NCI-H2196 (cell line): ENCODE measurements around the gene RBM15.

ENCODE experiments used
- DNase-seq: peaks from one replicate; lab custom pipeline; 2025; ENCODE audit not compliant: unreplicated experiment; lab: John Stamatoyannopoulos, UW

RBM15 gene

GRCh38 chr1:110319332-110320167 lies 19.6 kb upstream of the RBM15 start:
- DNase-seq = no peak

GRCh38 chr1:110320168-110320518 lies 19.0 kb upstream of the RBM15 start:
- DNase-seq = no peak

GRCh38 chr1:110321045-110321444 lies 18.1 kb upstream of the RBM15 start:
- DNase-seq = no peak

GRCh38 chr1:110321846-110322245 lies 17.3 kb upstream of the RBM15 start:
- DNase-seq = no peak

- DNase-seq = no peak
Observed at GRCh38 chr1:110324667-110325066, 14.5 kb upstream of the RBM15 start.

GRCh38 chr1:110326826-110327225 lies 12.4 kb upstream of the RBM15 start:
- DNase-seq = no peak

GRCh38 chr1:110328274-110328673 lies 10.9 kb upstream of the RBM15 start:
- no peak for DNase-seq

- DNase-seq = no peak
Observed at GRCh38 chr1:110328700-110329099, 10.5 kb upstream of the RBM15 start.

GRCh38 chr1:110335265-110335664 lies 3.9 kb upstream of the RBM15 start:
- no peak for DNase-seq

GRCh38 chr1:110336300-110337039 lies 2.7 kb upstream of the RBM15 start:
- peak; percentile 53 for DNase-seq

GRCh38 chr1:110337704-110338308 lies 1.4 kb upstream of the RBM15 start:
- no peak for DNase-seq

GRCh38 chr1:110338309-110338885 lies 780 bp upstream of the RBM15 start:
- peak; percentile 95 for DNase-seq

GRCh38 chr1:110339407-110340206 lies 430 bp downstream of the RBM15 start:
- peak; percentile 51 for DNase-seq

- DNase-seq = no peak
Observed at GRCh38 chr1:110340207-110340468, 961 bp downstream of the RBM15 start.

GRCh38 chr1:110341146-110341871 lies 2.1 kb downstream of the RBM15 start:
- no peak for DNase-seq

- DNase-seq = no peak
Observed at GRCh38 chr1:110341872-110342331, 2.7 kb downstream of the RBM15 start.

- DNase-seq = no peak
Observed at GRCh38 chr1:110343249-110343648, 4.1 kb downstream of the RBM15 start.

- no peak for DNase-seq
Observed at GRCh38 chr1:110344152-110344551, 5.0 kb downstream of the RBM15 start.

- DNase-seq = no peak
Observed at GRCh38 chr1:110345480-110345879, 6.3 kb downstream of the RBM15 start.

GRCh38 chr1:110346690-110347089 lies 7.5 kb downstream of the RBM15 start:
- no peak for DNase-seq
